Measurements from ENCODE around the gene TRPV4. TPM values are rescaled to one million over a fixed set of nuclear protein-coding genes. Genes with fewer than 3 reads are reported as not detected.

TRPV4 gene
- total and polyA plus RNA-seq, 4 experiments from 2014 or later = 0.17 TPM; not detected in 3

GRCh38 chr12:109743076-109743910 lies 89.9 kb downstream of the TRPV4 start:
- Mint-ChIP-seq H3K36me3 (no peaks in the 10 kb centered on the region), H3K27ac (no peak overlapping the region), H3K4me3 (no peak overlapping the region), H3K4me1 (no peaks in the 10 kb centered on the region), H3K9me3 (no peaks in the 10 kb centered on the region), H3K27me3 (peaks cover 0 to 7% of the 10 kb centered on the region in 2 donors)
- H3K4me3 ChIP-seq (ENCODE audit: low read length in 2 of 2) = no peak overlapping the region
- no peaks in the 10 kb centered on the region for H3K9me3 ChIP-seq (ENCODE audit: control insufficient read depth in 1 of 2, low read length in 2 of 2)
- CTCF ChIA-PET (ENCODE audit: partially characterized antibody) = no interaction called here
- POLR2A ChIA-PET (ENCODE audit: partially characterized antibody) = no interaction called here
- H3K36me3 ChIP-seq (ENCODE audit: insufficient read depth, low read length) = no peaks in the 10 kb centered on the region
- no peaks in the 10 kb centered on the region for H3K4me1 ChIP-seq (ENCODE audit: insufficient read depth, low read length)
- no peaks in the 10 kb centered on the region for H3K27me3 ChIP-seq (ENCODE audit: insufficient read depth, low read length)
- DNase-seq = no peak
- no peak overlapping the region for H3K27ac ChIP-seq (ENCODE audit: low read depth, low read length)
- intact Hi-C loops (cut with micrococcal nuclease) = no loop called here

- H3K27me3 Mint-ChIP-seq = peaks cover 0 to 7% of the 10 kb centered on the region in 2 donors
- H3K27me3 ChIP-seq (ENCODE audit: insufficient read depth, low read length) = no peaks in the 10 kb centered on the region
- H3K4me1 Mint-ChIP-seq = no peaks in the 10 kb centered on the region
- no peak overlapping the region for H3K4me3 ChIP-seq (ENCODE audit: low read length in 2 of 2)
- H3K9me3 ChIP-seq (ENCODE audit: control insufficient read depth in 1 of 2, low read length in 2 of 2) = no peaks in the 10 kb centered on the region
- DNase-seq = no peak
- no peaks in the 10 kb centered on the region for H3K9me3 Mint-ChIP-seq
- no peak overlapping the region for H3K4me3 Mint-ChIP-seq
- intact Hi-C loops (cut with micrococcal nuclease) = no loop called here
- no peaks in the 10 kb centered on the region for H3K36me3 ChIP-seq (ENCODE audit: insufficient read depth, low read length)
- H3K36me3 Mint-ChIP-seq = no peaks in the 10 kb centered on the region
- H3K4me1 ChIP-seq (ENCODE audit: insufficient read depth, low read length) = no peaks in the 10 kb centered on the region
- H3K27ac ChIP-seq (ENCODE audit: low read depth, low read length) = no peak overlapping the region
- ChIA-PET CTCF (ENCODE audit: partially characterized antibody) (no interaction called here), POLR2A (ENCODE audit: partially characterized antibody) (no interaction called here)
- H3K27ac Mint-ChIP-seq = no peak overlapping the region
These were observed 91.1 kb downstream of the TRPV4 start for GRCh38 chr12:109741970-109742703.

- Mint-ChIP-seq H3K27ac (no peak overlapping the region), H3K27me3 (peaks cover 0 to 7% of the 10 kb centered on the region in 2 donors), H3K4me3 (no peak overlapping the region), H3K4me1 (no peaks in the 10 kb centered on the region), H3K9me3 (no peaks in the 10 kb centered on the region), H3K36me3 (no peaks in the 10 kb centered on the region)
- no peak overlapping the region for H3K4me3 ChIP-seq (ENCODE audit: low read length in 2 of 2)
- intact Hi-C loops (cut with micrococcal nuclease) = no loop called here
- CTCF ChIA-PET (ENCODE audit: partially characterized antibody) = no interaction called here
- no peaks in the 10 kb centered on the region for H3K36me3 ChIP-seq (ENCODE audit: insufficient read depth, low read length)
- H3K27ac ChIP-seq (ENCODE audit: low read depth, low read length) = no peak overlapping the region
- no peaks in the 10 kb centered on the region for H3K4me1 ChIP-seq (ENCODE audit: insufficient read depth, low read length)
- POLR2A ChIA-PET (ENCODE audit: partially characterized antibody) = no interaction called here
- H3K9me3 ChIP-seq (ENCODE audit: control insufficient read depth in 1 of 2, low read length in 2 of 2) = no peaks in the 10 kb centered on the region
- H3K27me3 ChIP-seq (ENCODE audit: insufficient read depth, low read length) = no peaks in the 10 kb centered on the region
- no peak for DNase-seq
These were observed 91.8 kb downstream of the TRPV4 start for GRCh38 chr12:109741286-109741969.

- POLR2A ChIA-PET (ENCODE audit: partially characterized antibody) = no interaction called here
- CTCF ChIA-PET (ENCODE audit: partially characterized antibody) = no interaction called here
- H3K4me3 Mint-ChIP-seq = no peak overlapping the region
- H3K9me3 Mint-ChIP-seq = no peaks in the 10 kb centered on the region
- H3K27me3 Mint-ChIP-seq = peaks cover 0 to 9% of the 10 kb centered on the region in 2 donors
- H3K4me3 ChIP-seq (ENCODE audit: low read length in 2 of 2) = no peak overlapping the region
- H3K4me1 ChIP-seq (ENCODE audit: insufficient read depth, low read length) = no peaks in the 10 kb centered on the region
- H3K4me1 Mint-ChIP-seq = no peaks in the 10 kb centered on the region
- no peaks in the 10 kb centered on the region for H3K27me3 ChIP-seq (ENCODE audit: insufficient read depth, low read length)
- no peak overlapping the region for H3K27ac Mint-ChIP-seq
- H3K36me3 ChIP-seq (ENCODE audit: insufficient read depth, low read length) = no peaks in the 10 kb centered on the region
- H3K27ac ChIP-seq (ENCODE audit: low read depth, low read length) = no peak overlapping the region
- H3K36me3 Mint-ChIP-seq = no peaks in the 10 kb centered on the region
- H3K9me3 ChIP-seq (ENCODE audit: control insufficient read depth in 1 of 2, low read length in 2 of 2) = no peaks in the 10 kb centered on the region
- DNase-seq = no peak
- intact Hi-C loops (cut with micrococcal nuclease) = no loop called here
These were observed 92.4 kb downstream of the TRPV4 start for GRCh38 chr12:109740694-109741245.

- POLR2A ChIA-PET (ENCODE audit: partially characterized antibody) = no interaction called here
- Histone ChIP-seq H3K9me3 (ENCODE audit: control insufficient read depth in 1 of 2, low read length in 2 of 2) (no peaks in the 10 kb centered on the region), H3K27ac (ENCODE audit: low read depth, low read length) (no peak overlapping the region), H3K4me3 (ENCODE audit: low read length in 2 of 2) (no peak overlapping the region), H3K4me1 (ENCODE audit: insufficient read depth, low read length) (no peaks in the 10 kb centered on the region), H3K27me3 (ENCODE audit: insufficient read depth, low read length) (peaks cover 2% of the 10 kb centered on the region), H3K36me3 (ENCODE audit: insufficient read depth, low read length) (no peaks in the 10 kb centered on the region)
- H3K9me3 Mint-ChIP-seq = no peaks in the 10 kb centered on the region
- H3K4me3 Mint-ChIP-seq = no peak overlapping the region
- intact Hi-C loops (cut with micrococcal nuclease) = no loop called here
- no peak overlapping the region for H3K27ac Mint-ChIP-seq
- no peaks in the 10 kb centered on the region for H3K4me1 Mint-ChIP-seq
- H3K27me3 Mint-ChIP-seq = peaks cover 2 to 15% of the 10 kb centered on the region in 2 donors
- no peak for DNase-seq
- no peaks in the 10 kb centered on the region for H3K36me3 Mint-ChIP-seq
- CTCF ChIA-PET (ENCODE audit: partially characterized antibody) = no interaction called here
These were observed 93.2 kb downstream of the TRPV4 start for GRCh38 chr12:109739747-109740693.

- Mint-ChIP-seq H3K36me3 (no peaks in the 10 kb centered on the region), H3K27me3 (peaks cover 7 to 19% of the 10 kb centered on the region in 2 donors), H3K4me3 (no peak overlapping the region), H3K27ac (no peak overlapping the region), H3K4me1 (no peaks in the 10 kb centered on the region), H3K9me3 (peaks cover 0 to 1% (median 0%) of the 10 kb centered on the region in 8 donors)
- DNase-seq = no peak
- Histone ChIP-seq H3K4me1 (ENCODE audit: insufficient read depth, low read length) (no peaks in the 10 kb centered on the region), H3K27me3 (ENCODE audit: insufficient read depth, low read length) (peaks cover 7% of the 10 kb centered on the region), H3K27ac (ENCODE audit: low read depth, low read length) (no peak overlapping the region), H3K4me3 (ENCODE audit: low read length in 2 of 2) (no peak overlapping the region), H3K9me3 (ENCODE audit: control insufficient read depth in 1 of 2, low read length in 2 of 2) (no peaks in the 10 kb centered on the region), H3K36me3 (ENCODE audit: insufficient read depth, low read length) (no peaks in the 10 kb centered on the region)
- POLR2A ChIA-PET (ENCODE audit: partially characterized antibody) = no interaction called here
- CTCF ChIA-PET (ENCODE audit: partially characterized antibody) = interaction anchor here (0.8 kb wide), 1 partner anchor 141 kb away, joined by 3 read pairs; no protein-coding TSS in a partner anchor
- intact Hi-C loops (cut with micrococcal nuclease) = no loop called here
These were observed 94.1 kb downstream of the TRPV4 start for GRCh38 chr12:109738878-109739665.

Measured in CD4-positive, alpha-beta memory T cell (primary cell).